GM12874 (cell line): ENCODE measurements around the gene UBE2E1.
A peak's percentile ranks its signal among the peaks of the same experiment; 100 is the strongest.

Experiments used
- CTCF ChIP-seq: IDR thresholded peaks from 2 replicates; pipeline ENCODE4 v1.5.1; 2011; ENCODE audit warnings: low read depth, mild to moderate bottlenecking, control low read depth, low read length, moderate library complexity; ENCODE audit not compliant: insufficient read depth

The UBE2E1 gene

DNA sequence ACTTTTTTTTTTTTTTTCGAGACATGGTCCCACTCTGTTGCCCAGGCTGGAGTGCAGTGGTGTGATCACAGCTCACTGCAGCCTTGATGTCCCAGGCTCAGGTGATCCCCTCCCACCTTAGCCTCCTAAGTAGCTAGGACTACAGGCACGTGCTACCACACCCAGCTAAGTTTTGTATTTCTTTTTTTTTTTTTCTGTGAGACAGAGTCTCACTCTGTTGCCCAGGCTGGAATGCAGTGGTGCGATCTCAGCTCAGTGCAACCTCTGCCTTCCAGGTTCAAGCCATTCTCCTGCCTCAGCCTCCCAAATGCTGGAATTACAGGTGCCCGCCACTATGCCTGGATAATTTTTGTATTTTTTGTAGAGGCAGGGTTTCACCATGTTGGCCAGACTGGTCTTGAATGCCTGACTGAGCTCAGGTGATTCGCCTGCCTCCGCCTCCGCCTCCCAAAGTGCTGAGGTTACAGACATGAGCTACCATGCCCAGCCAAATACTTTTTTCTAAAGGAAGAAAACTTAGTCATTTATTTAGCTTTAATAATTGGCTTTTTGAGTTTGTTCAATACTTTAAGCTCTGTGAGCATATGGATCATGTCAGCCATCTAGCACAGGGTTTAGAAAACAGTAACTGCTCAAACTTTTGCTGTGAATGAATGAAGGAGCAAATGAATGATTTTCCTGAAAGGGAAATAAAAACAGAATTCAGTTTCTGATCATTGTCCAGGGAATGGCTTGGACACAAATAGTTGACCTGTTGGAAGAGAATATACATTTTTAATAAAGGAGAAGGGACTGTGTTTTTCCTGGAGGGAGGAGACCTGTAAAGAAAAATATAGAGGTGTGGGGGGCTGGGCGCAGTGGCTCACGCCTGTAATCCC is 26.0 kb downstream of the UBE2E1 start:
- no peak for TF ChIP-seq CTCF

- TF ChIP-seq CTCF: no peak
Measured at GRCh38 chr3:23832523-23832922, 26.8 kb downstream of the UBE2E1 start.

- peak; percentile 17; the same call in 1 of the 2 replicates for TF ChIP-seq CTCF
Measured at GRCh38 chr3:23834082-23834870, 28.5 kb downstream of the UBE2E1 start.

DNA sequence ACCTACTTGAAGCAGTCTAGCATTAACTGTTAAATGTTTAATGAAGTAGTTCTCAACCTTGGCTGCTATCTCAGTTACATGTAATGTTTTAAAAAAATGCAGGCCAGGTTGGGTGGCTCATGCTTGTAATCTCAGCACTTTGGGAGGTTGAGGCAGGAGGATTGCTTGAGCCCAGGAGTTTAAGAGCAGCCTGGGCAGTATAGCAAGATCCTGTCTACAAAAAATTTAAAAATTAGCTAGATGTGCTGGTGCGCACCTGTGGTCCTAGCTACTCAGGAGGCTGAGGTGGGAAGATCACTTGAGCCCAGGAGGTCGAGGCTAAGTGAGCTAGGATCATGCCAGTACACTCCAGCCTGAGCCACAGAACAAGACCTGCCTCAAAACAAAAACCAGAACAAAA is 29.3 kb downstream of the UBE2E1 start:
- TF ChIP-seq CTCF: no peak

GRCh38 chr3:23835802-23836201 is 30.0 kb downstream of the UBE2E1 start:
- TF ChIP-seq CTCF: no peak

GRCh38 chr3:23836536-23837230 is 30.9 kb downstream of the UBE2E1 start:
- TF ChIP-seq CTCF: no peak

- no peak for TF ChIP-seq CTCF
Measured at GRCh38 chr3:23837286-23837685, 31.5 kb downstream of the UBE2E1 start.
